ENCODE data around the gene TNFAIP8L1.

GRCh38 chr19:4589579-4590410, 49.5 kb upstream of the TNFAIP8L1 start:
- TF ChIP-seq POLR2A (IDR thresholded peaks at IDR 0.05) (no peak), CTCF (IDR thresholded peaks at IDR 0.05) (peak in 3 of 5 experiments; percentile 16 to 20 (median 19)), EP300 (IDR thresholded peaks at IDR 0.05; ENCODE audit: low read depth) (no peak)
